D721Med (cell line): Measurements from ENCODE around the gene MAP3K13.
"Not testable (repeated sequence)": the region's sequence is repeated elsewhere in the genome, so short reads cannot be mapped to it uniquely, and the experiment has no call there.

ENCODE experiments used
- DNase-seq: peaks from one replicate; pipeline ENCODE4 v3.0.0; 2011; ENCODE audit warnings: low spot score; ENCODE audit not compliant: insufficient read length
- FAIRE-seq: peaks from 2 replicates; lab custom pipeline; 2011; peaks lifted over from hg19 to GRCh38; lab: Jason Lieb, UNC
- TF ChIP-seq, protein P1 (sequence below): IDR thresholded peaks from 2 replicates; pipeline ENCODE4 v1.5.1; 2012; ENCODE audit warnings: mild to moderate bottlenecking, control low read depth; ENCODE audit not compliant: insufficient read depth; ENCODE audit errors: missing control alignments

Gene MAP3K13

DNA sequence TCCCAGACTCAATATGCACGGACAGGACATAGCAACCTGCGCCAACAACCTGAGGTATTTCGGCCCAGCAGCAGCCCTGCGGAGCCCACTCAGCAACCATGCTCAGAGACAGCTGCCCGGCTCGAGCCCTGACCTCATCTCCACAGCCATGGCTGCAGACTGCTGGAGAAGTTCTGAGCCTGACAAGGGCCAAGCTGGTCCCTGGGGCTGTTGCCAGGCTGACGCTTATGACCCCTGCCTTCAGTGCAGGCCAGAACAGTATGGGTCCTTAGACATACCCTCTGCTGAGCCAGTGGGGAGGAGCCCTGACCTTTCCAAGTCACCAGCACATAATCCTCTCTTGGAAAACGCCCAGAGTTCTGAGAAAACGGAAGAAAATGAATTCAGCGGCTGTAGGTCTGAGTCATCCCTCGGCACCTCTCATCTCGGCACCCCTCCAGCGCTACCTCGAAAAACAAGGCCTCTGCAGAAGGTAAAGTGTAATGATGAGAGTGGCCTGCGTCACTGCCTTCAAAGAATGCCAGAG lies 110.4 kb downstream of the MAP3K13 start:
- DNase-seq, result no peak
- TF ChIP-seq, protein P1, sequence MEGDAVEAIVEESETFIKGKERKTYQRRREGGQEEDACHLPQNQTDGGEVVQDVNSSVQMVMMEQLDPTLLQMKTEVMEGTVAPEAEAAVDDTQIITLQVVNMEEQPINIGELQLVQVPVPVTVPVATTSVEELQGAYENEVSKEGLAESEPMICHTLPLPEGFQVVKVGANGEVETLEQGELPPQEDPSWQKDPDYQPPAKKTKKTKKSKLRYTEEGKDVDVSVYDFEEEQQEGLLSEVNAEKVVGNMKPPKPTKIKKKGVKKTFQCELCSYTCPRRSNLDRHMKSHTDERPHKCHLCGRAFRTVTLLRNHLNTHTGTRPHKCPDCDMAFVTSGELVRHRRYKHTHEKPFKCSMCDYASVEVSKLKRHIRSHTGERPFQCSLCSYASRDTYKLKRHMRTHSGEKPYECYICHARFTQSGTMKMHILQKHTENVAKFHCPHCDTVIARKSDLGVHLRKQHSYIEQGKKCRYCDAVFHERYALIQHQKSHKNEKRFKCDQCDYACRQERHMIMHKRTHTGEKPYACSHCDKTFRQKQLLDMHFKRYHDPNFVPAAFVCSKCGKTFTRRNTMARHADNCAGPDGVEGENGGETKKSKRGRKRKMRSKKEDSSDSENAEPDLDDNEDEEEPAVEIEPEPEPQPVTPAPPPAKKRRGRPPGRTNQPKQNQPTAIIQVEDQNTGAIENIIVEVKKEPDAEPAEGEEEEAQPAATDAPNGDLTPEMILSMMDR, result no peak
- no peak for FAIRE-seq

DNA sequence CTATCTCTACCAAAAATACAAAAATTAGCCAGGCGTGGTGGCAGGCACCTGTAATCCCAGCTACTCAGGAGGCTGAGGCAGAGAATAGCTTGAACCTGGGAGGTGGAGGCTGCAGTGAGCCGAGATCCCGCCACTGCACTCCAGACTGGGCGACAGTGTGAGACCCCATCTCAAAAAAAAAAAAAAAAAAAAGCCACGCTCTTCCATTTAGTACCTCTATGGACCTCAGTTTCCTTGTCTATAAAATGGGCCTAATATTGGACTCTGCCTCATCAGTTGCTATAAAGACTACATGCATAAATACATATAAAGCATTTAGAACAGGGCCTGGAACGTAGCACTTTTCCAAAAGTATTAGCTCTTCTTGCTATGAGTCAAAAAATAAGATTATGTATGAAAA lies 112.0 kb downstream of the MAP3K13 start:
- not testable (repeated sequence) for DNase-seq, FAIRE-seq

DNA sequence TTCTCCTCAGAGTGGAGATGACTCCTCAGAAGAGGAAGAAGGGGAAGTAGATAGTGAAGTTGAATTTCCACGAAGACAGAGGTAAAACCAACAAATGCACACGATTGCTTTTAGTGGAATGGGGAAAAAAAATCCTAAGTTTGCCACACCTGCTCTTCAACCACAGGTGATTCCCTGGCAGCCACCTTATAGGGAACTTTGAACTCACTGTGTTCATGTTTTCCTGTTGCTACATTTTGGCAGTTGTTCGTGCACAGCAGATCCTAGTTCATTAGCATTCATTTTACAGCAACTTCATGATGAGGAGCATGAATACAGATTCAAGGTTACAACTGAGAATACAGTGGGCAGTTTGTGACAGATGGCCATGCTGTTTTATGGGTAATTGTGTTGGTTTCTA lies 114.4 kb downstream of the MAP3K13 start:
- DNase-seq, result no peak
- no peak for FAIRE-seq
- TF ChIP-seq, protein P1, result no peak

DNA sequence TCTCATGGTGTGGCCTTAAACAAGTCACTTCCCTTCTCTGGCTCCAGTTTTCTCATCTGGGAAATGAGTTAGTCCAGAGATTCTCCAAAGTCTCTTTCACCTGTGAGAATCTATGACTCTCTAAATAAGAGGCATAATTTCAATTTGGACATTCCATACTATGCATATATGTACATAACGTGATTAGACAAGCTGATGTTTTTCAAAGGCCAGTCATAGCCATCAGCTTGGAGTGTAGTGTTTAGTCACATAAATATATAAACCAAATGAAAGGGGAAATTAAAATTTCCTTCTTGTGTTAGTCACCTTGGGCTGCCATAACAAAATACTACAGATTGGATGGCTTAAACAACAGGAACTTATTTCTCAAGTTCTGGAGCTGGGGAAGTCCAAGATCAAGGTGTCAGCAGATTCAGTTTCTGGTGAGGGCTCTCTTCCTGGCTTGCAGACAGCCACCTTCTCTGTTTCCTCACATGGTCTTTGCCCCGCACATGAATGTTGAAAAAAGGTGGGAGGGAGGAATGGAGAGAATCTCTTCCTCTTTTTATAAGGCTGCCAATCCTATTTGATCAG lies 116.5 kb downstream of the MAP3K13 start:
- DNase-seq (no peak), FAIRE-seq (no peak)
- TF ChIP-seq, protein P1, result no peak

DNA sequence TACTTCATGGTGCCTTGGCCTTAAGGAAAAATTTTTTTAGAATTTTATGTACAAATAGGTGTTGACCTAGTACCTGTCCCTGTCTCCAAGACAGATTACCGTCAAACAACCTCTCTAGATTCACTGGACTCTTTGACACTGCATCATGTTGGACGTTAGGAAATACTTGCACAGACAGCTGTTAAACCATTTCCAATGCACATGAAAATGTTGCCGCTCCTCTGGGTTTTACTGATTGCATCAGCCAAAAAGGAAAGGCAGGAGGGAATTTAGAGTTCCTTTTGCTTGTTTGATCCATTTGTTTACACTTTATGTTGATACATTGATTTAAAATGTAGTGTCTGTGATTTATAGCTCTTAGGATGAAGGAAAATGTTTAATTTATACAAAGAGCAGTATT lies 121.4 kb downstream of the MAP3K13 start:
- TF ChIP-seq, protein P1, result no peak
- FAIRE-seq, result no peak
- no peak for DNase-seq

DNA sequence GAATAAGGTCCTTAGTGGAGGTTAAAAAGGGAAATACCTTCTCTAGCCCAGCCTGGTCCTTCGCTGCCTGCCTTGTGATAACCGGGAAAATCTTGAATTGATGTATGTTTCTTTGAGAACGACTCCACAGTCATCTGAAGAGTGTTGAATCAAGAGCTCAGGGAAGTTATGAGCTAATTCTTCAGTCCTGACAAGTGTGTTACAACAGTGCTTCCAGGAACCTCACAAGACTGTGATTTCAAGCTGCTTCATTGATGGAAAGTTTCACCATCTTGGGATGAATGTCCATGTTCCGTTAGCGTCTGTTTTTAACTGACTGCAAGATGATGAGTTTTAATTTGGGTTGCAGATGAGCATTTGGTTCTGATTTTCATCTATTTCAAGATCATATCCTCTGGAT lies 123.5 kb downstream of the MAP3K13 start:
- TF ChIP-seq, protein P1, result no peak
- FAIRE-seq, result no peak
- DNase-seq, result no peak

DNA sequence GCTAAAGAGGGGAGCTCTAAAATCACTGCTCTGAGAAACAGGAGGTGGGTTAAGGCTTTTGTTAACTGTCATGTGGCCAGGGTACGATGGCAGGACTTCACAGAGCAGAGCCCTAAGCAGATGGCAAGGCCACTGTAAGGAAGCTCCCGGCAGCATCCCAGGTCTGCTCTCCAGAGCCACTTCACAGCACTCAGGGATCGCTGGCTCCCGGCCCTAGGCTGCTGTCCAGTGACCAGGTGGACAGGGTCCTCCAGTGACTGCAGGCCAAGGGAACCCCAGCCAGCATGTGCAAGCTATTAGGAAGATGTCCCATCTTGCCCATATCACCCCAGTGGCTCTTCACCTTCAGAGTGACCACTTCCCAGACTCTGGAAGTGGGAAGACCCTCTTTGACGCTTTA lies 125.5 kb downstream of the MAP3K13 start:
- FAIRE-seq (no peak), DNase-seq (no peak)
- TF ChIP-seq, protein P1, result no peak

DNA sequence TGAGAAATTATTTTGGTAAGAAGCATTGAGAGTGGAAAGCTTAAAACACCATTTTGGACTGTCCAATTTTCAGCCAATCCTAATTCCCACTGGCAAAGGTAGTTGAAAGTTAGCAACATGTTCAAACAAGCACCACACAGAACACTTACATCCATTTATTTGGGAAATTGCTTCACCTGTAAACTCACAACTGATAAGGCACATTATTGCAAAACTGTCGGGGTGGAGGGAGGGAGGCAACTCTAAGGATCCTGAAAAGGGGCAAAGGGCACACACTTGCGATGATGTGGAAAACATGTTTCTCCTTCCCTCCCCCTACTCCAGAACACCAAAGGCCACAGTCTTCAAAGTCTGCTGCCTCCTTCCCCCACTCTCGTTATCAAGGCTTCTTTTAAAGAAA lies 126.5 kb downstream of the MAP3K13 start:
- DNase-seq, result no peak
- no peak for FAIRE-seq
- TF ChIP-seq, protein P1, result no peak
